HL-60 (cell line): ENCODE data around the gene KIAA0319L.

Experiments
- CTCF ChIP-seq: IDR thresholded peaks from one replicate; pipeline ENCODE4 v1.5.1; 2011; ENCODE audit warnings: low read length, control low read depth, inconsistent platforms; ENCODE audit not compliant: insufficient read depth
- GABPA ChIP-seq: IDR thresholded peaks from 2 replicates; pipeline ENCODE4 v1.6.1; 2012; ENCODE audit warnings: low read depth
- POLR2AphosphoS5 ChIP-seq: IDR thresholded peaks from 2 replicates; pipeline ENCODE4 v1.6.1; 2012; ENCODE audit warnings: low read depth
- REST ChIP-seq: IDR thresholded peaks from 2 replicates; pipeline ENCODE4 v1.6.1; 2012; ENCODE audit warnings: low read depth; ENCODE audit not compliant: insufficient replicate concordance
- SPI1 ChIP-seq: IDR thresholded peaks from 2 replicates; pipeline ENCODE4 v1.6.1; 2012; ENCODE audit warnings: low read depth, mild to moderate bottlenecking, borderline replicate concordance

GRCh38 chr1:35454176-35454575, 103.0 kb downstream of the KIAA0319L start:
- TF ChIP-seq CTCF, result no peak
- no peak for TF ChIP-seq POLR2AphosphoS5
- no peak for TF ChIP-seq REST
- no peak for TF ChIP-seq GABPA
- no peak for TF ChIP-seq SPI1
